Heart left ventricle (tissue), 16 donors: ENCODE data around the gene VWA2. TPM values are rescaled to one million over a fixed set of nuclear protein-coding genes. Genes with fewer than 3 reads are reported as not detected.

Experiments used
- ATAC-seq, 4 donors: fragments of 200-7000 bp; cut with Tn5 transposase; one replicate each; pipeline ENCODE4 v1.9.1; 2020 to 2022; ENCODE audit warnings: moderate library complexity in 4 of 4, mild to moderate bottlenecking in 3 of 4, moderate number of reproducible peaks in 1 of 4
- DNase-seq, 5 donors: peaks; one replicate each; pipeline ENCODE4 v3.0.0-alpha.2; 2020
- H3K27ac ChIP-seq, 12 donors: fragments of 200-600 bp; sonication (generic) in 4 of 12; one replicate each; pipeline versions ENCODE4 v1.5.0 to v1.8.0; 2016 to 2022; ENCODE audit warnings: mild to moderate bottlenecking in 2 of 12
- H3K27me3 ChIP-seq, 9 donors: fragments of 200-600 bp; sonication (generic) in 2 of 9; one replicate each; pipeline versions ENCODE4 v1.5.1 to v1.8.0; 2016 to 2022; ENCODE audit warnings: mild to moderate bottlenecking in 3 of 9
- H3K36me3 ChIP-seq, 9 donors: fragments of 200-600 bp; sonication (generic) in 2 of 9; one replicate each; pipeline versions ENCODE4 v1.5.0 to v1.8.0; 2018 to 2022; ENCODE audit warnings: mild to moderate bottlenecking in 2 of 9
- H3K4me1 ChIP-seq, 12 donors: fragments of 200-600 bp; sonication (generic) in 4 of 12; one replicate each; pipeline versions ENCODE4 v1.5.0 to v1.8.0; 2016 to 2022; ENCODE audit warnings: mild to moderate bottlenecking in 3 of 12
- H3K4me3 ChIP-seq, 12 donors: fragments of 200-600 bp; sonication (generic) in 4 of 12; one replicate each; pipeline versions ENCODE4 v1.5.0 to v1.8.0; 2017 to 2022; ENCODE audit warnings: mild to moderate bottlenecking in 9 of 12, moderate library complexity in 4 of 12
- H3K9me3 ChIP-seq, 12 donors: fragments of 200-600 bp; sonication (generic) in 4 of 12; one replicate each; pipeline versions ENCODE4 v1.5.0 to v1.8.0; 2016 to 2022; ENCODE audit warnings: mild to moderate bottlenecking in 1 of 12
- CTCF ChIP-seq, 12 donors: fragments of 200-600 bp; sonication (generic) in 4 of 12; IDR thresholded peaks; one replicate each; pipeline versions ENCODE4 v1.5.0 to v1.8.0; 2018 to 2022; ENCODE audit warnings: antibody characterized with exemption in 12 of 12, mild to moderate bottlenecking in 5 of 12
- POLR2A ChIP-seq, 2 donors: fragments of 450-650 bp; IDR thresholded peaks; one replicate each; pipeline ENCODE4 v1.6.1; 2017; ENCODE audit warnings: antibody characterized with exemption in 2 of 2, mild to moderate bottlenecking in 2 of 2, moderate library complexity in 2 of 2
- WGBS, 4 donors: extraction: QIAGEN DNeasy Blood & Tissue Kit in 2 of 4; methylation state at CpG; one replicate each; pipeline versions ENCODE4 v1.1.5 to v1.1.7; 2013 to 2018; 5-methylcytosine and 5-hydroxymethylcytosine counted together
- intact Hi-C, 10 donors: fragments of 100-400 bp; cut with DNase I; formaldehyde crosslinking; loops; one replicate each; pipeline versions ENCODE4 v1.11.1 to v1.14.2; 2022
- long read RNA-seq, 3 donors: library from polyadenylated mRNA; unstranded; transcript quantifications; one replicate each; pipeline ENCODE4 v2.0.0, GENCODE V29; 2020 to 2021
- polyA plus RNA-seq, 2 donors: library from polyadenylated mRNA; stranded (reverse); fragments of 200-250 nt; gene quantifications; one replicate each; pipeline ENCODE4 v1.2.3, GENCODE V29; 2013
- total RNA-seq, 9 donors: library from RNA; depleted of rRNA in 2 of 9; stranded (reverse); fragments of >200 nt in 2 of 9; fragmentation: NEBNext Ultra II Directional in 3 of 9; extraction: Animal tissue kit (Norgen Biotek cat#: 25700) in 3 of 9; gene quantifications; one replicate each; pipeline versions ENCODE4 v1.1.0 to v1.2.4, GENCODE V29; 2016 to 2023
- donor health status: ischemic (EF 13 %, LVEDD 7.1; RV severe dilation, severe dysfunction).
- donor health status: healthy with polysubstance abuse.
- donor health status: DM: no; HTN: yes; CAD: no.
- donor health status: DM: no; HTN: no; CAD: no.
- donor health status: ischemic (EF 25% LVEDD 6.9; RV normal size, moderate dysfunction).
- donor health status: ischemic (EF 25% LVEDD 5.7; RV mildly dilated, moderate dysfunction).
- donor health status: healthy.
- donor health status: DM: yes; HTN: yes; CAD: no.
- donor health status: ischemic (EF 35%, LVEDD 5.7; RV mildly dilated, moderate dysfunction).
- donor health status: nonischemic (EF 11% LVEDD 7.7; RV severe dilation, severe dysfunction).
- donor health status: DM: yes; HTN: yes; CAD: no.
- donor health status: PGD.
- donor health status: ischemic (EF 29% LVEDD 5.4; RV normal size, mild dysfunction).
- donor health status: nonischemic (EF 23%, LVEDD 6.1; RV moderate dilation, normal function).

VWA2 gene
- total RNA-seq = under 1 TPM in 1 of 9 donors, not detected in 8; 0.41 TPM
- under 1 TPM in 1 of 2 donors, not detected in 1; 0.03 TPM for polyA plus RNA-seq
- long read RNA-seq, donor 1 = 0 reads
- long read RNA-seq, donor 2 = 0 reads
- long read RNA-seq, donor 3 = 0 reads

GRCh38 chr10:114239117-114239993 lies at the start of gene VWA2:
VWA2 (plus strand) TSS chr10:114239254; CDS start chr10:114248714, 9,460 bp downstream.
- intact Hi-C loops = no loop called here

GRCh38 chr10:114189700-114190099 lies 49.4 kb upstream of the VWA2 start:
- ATAC-seq = no peak
- TF ChIP-seq POLR2A (IDR thresholded peaks at IDR 0.05) (no peak), CTCF (IDR thresholded peaks at IDR 0.05) (no peak)
- Histone ChIP-seq H3K4me1 (no peaks in the 10 kb centered on the region), H3K9me3 (no peaks in the 10 kb centered on the region), H3K27ac (no peak overlapping the region), H3K4me3 (no peak overlapping the region), H3K36me3 (no peaks in the 10 kb centered on the region), H3K27me3 (no peaks in the 10 kb centered on the region)
- no peak for DNase-seq
- 93 to 95% (median 93%) methylated on average over 8 of the region's 8 CpGs for WGBS, 4 donors
- intact Hi-C loops = no loop called here

More at GRCh38 chr10:114239117-114239993, at the start of gene VWA2:
- DNase-seq (peak in 3 of 5 donors; percentile 40 to 72 (median 47)), ATAC-seq (peak in 3 of 4 donors; percentile 65 to 74 (median 67))
- no peaks in the 10 kb centered on the region for H3K9me3 ChIP-seq
- WGBS, 4 donors = 1 to 8% (median 4%) methylated on average over 39 to 79 of the region's 79 CpGs
- H3K4me3 ChIP-seq = peak within 1 kb of the TSS; percentile 3 to 55 (median 48)
- peaks cover 0 to 14% (median 9%) of the 10 kb centered on the region in 12 donors for H3K4me1 ChIP-seq
- no peak within 1 kb of the TSS for H3K27ac ChIP-seq
- peaks cover 7 to 85% (median 40%) of the 10 kb centered on the region in 9 donors for H3K27me3 ChIP-seq
- TF ChIP-seq CTCF (IDR thresholded peaks at IDR 0.05) (peak in 10 of 12 donors; percentile 12 to 47 (median 28)), POLR2A (IDR thresholded peaks at IDR 0.05) (no peak)
- no peaks in the 10 kb centered on the region for H3K36me3 ChIP-seq

- no peak for DNase-seq
- peaks cover 0 to 5% (median 0%) of the 10 kb centered on the region in 9 donors for H3K27me3 ChIP-seq
- no peaks in the 10 kb centered on the region for H3K36me3 ChIP-seq
- ATAC-seq = no peak
- 78 to 99% (median 83%) methylated on average over 2 of the region's 2 CpGs for WGBS, 4 donors
- H3K4me1 ChIP-seq = no peaks in the 10 kb centered on the region
- H3K9me3 ChIP-seq = no peaks in the 10 kb centered on the region
- no peak overlapping the region for H3K27ac ChIP-seq
- intact Hi-C loops = no loop called here
- no peak overlapping the region for H3K4me3 ChIP-seq
- TF ChIP-seq POLR2A (IDR thresholded peaks at IDR 0.05) (no peak), CTCF (IDR thresholded peaks at IDR 0.05) (no peak)
Measured at GRCh38 chr10:114195079-114195478, 44.0 kb upstream of the VWA2 start.

GRCh38 chr10:114199239-114199638 lies 39.8 kb upstream of the VWA2 start:
- no peak for ATAC-seq
- 83 to 91% (median 88%) methylated on average over 4 of the region's 4 CpGs for WGBS, 4 donors
- no peak for DNase-seq
- Histone ChIP-seq H3K27me3 (peaks cover 0 to 5% (median 0%) of the 10 kb centered on the region in 9 donors), H3K9me3 (no peaks in the 10 kb centered on the region), H3K4me3 (no peak overlapping the region), H3K36me3 (no peaks in the 10 kb centered on the region), H3K27ac (no peak overlapping the region), H3K4me1 (no peaks in the 10 kb centered on the region)
- TF ChIP-seq POLR2A (IDR thresholded peaks at IDR 0.05) = no peak
- no peak for TF ChIP-seq CTCF (IDR thresholded peaks at IDR 0.05)
- intact Hi-C loops = no loop called here
